ENCODE measurements around the gene TBPL2. TPM values are rescaled to one million over a fixed set of nuclear protein-coding genes. Genes with fewer than 3 reads are reported as not detected.

TBPL2 gene
- total and polyA plus RNA-seq, 2 experiments from 2014 or later: 0.23 to 0.27 TPM

DNA sequence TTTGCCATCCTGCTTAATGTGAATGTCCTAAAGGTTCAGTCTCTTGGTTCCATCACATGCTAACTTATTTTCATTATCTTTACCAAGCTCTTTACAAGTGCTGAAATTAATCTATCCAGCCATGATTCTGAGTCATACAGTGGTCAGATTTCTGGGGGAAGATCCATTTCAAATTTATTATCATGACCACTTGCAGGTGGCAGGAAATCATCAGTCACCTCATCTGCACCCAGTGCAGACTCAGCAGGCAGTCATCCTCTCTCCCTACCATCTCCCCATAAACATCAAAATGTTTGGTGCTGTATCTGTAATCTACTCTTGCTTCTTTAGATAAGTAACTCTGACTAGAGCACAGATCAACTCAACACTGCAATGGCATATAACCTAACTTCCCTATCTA lies 52.3 kb downstream of the TBPL2 start:
- H2AFZ ChIP-seq: no peak overlapping the region
- H3K4me1 ChIP-seq (ENCODE audit: insufficient read depth): no peaks in the 10 kb centered on the region
- H3K4me2 ChIP-seq: no peak overlapping the region
- no peak for DNase-seq (ENCODE audit: low spot score)
- no peaks in the 10 kb centered on the region for H3K9me2 ChIP-seq (replicated peaks; ENCODE audit: insufficient read depth)
- no peaks in the 10 kb centered on the region for H3K27me3 ChIP-seq
- no peak overlapping the region for H3K4me3 ChIP-seq
- no peaks in the 10 kb centered on the region for H4K20me1 ChIP-seq (ENCODE audit: insufficient read depth, poor library complexity, severe bottlenecking)
- H3K27ac ChIP-seq: peak overlapping the region; percentile 69
- H3K36me3 ChIP-seq (replicated peaks; ENCODE audit: insufficient read depth, low read depth): no peaks in the 10 kb centered on the region
- no peaks in the 10 kb centered on the region for H3K79me2 ChIP-seq
- no peak for TF ChIP-seq EZH2 (IDR thresholded peaks at IDR 0.05; ENCODE audit: borderline replicate concordance)
- no peak for TF ChIP-seq CTCF (IDR thresholded peaks at IDR 0.05; ENCODE audit: poor library complexity)
- no peak for TF ChIP-seq EZH2phosphoT487 (IDR thresholded peaks at IDR 0.05; ENCODE audit: low read depth, severe bottlenecking, unreplicated experiment)
- H3K9me3 ChIP-seq (ENCODE audit: low read depth): no peaks in the 10 kb centered on the region

DNA sequence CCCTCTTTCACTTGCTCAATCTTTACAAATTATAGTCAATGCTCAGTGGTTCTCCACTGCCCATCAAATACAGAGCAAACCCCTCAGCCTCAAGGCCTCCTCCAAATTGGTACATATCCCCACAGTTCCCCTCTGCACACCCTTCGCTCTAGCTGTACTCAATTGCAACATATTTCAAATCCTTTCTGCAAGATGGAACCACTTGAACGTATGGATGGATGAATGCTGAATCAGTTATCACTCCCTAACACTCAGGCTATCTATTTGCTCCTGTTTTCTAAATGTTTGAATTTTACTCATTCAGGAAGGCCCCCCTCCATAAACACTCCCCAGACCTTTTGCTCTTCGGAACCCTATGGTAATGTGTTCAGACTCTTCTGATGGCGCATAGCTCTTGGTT lies 53.3 kb downstream of the TBPL2 start:
- H3K27ac ChIP-seq: peak overlapping the region; percentile 93
- H3K9me2 ChIP-seq (replicated peaks; ENCODE audit: insufficient read depth): no peaks in the 10 kb centered on the region
- no peaks in the 10 kb centered on the region for H3K4me1 ChIP-seq (ENCODE audit: insufficient read depth)
- no peak overlapping the region for H2AFZ ChIP-seq
- H3K9me3 ChIP-seq (ENCODE audit: low read depth): no peaks in the 10 kb centered on the region
- DNase-seq (ENCODE audit: low spot score): no peak
- no peaks in the 10 kb centered on the region for H4K20me1 ChIP-seq (ENCODE audit: insufficient read depth, poor library complexity, severe bottlenecking)
- no peaks in the 10 kb centered on the region for H3K79me2 ChIP-seq
- H3K27me3 ChIP-seq: no peaks in the 10 kb centered on the region
- WGBS (ENCODE audit: low lambda C conversion rate, missing lambda C conversion rate): 98% methylated on average over 4 of the region's 4 CpGs
- no peak overlapping the region for H3K4me2 ChIP-seq
- TF ChIP-seq EZH2 (IDR thresholded peaks at IDR 0.05; ENCODE audit: borderline replicate concordance): no peak
- TF ChIP-seq CTCF (IDR thresholded peaks at IDR 0.05; ENCODE audit: poor library complexity): no peak
- TF ChIP-seq EZH2phosphoT487 (IDR thresholded peaks at IDR 0.05; ENCODE audit: low read depth, severe bottlenecking, unreplicated experiment): no peak
- H3K4me3 ChIP-seq: no peak overlapping the region
- H3K36me3 ChIP-seq (replicated peaks; ENCODE audit: insufficient read depth, low read depth): no peaks in the 10 kb centered on the region

DNA sequence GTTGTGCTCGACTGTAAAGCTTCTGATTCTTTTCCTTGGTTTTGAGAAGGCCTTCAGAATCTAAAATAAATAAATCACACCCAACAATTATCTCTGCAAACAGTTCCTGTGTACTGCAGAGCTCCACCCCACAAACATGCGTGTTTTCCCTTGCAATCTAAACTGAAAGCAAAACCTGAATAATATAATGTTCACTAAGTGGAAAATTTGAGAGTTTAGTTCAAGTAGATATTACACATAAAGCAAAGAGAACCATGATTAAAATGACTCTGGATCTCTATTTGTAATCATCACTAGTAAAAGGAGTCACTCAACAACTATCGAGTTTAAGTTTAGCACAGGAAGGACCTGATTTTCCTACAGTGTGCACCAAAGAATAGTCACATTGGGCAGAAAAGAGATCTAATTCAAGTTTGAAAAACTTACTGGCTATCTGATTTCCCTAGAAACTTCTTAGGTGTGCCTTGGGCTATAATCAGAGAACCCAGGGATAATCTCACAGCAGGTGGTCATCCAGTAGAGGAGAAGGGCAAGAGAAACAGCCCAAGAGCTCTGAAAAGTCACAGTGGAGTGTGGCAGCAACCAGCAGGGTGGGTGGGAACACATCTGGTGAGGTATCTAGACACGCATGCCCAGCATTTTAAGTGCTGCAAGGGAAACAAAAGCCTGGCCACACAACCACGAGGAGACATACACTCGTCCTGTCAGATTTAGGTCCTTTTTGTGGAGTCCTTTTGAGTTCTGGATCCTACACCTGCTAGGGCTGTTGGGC lies 54.2 kb downstream of the TBPL2 start:
- Histone ChIP-seq H3K9me2 (replicated peaks; ENCODE audit: insufficient read depth) (no peaks in the 10 kb centered on the region), H3K9me3 (ENCODE audit: low read depth) (no peaks in the 10 kb centered on the region), H3K4me2 (peak overlapping the region; percentile 61), H3K4me3 (no peak overlapping the region), H3K79me2 (no peaks in the 10 kb centered on the region), H3K27me3 (no peaks in the 10 kb centered on the region), H3K4me1 (ENCODE audit: insufficient read depth) (no peaks in the 10 kb centered on the region), H2AFZ (no peak overlapping the region), H3K36me3 (replicated peaks; ENCODE audit: insufficient read depth, low read depth) (no peaks in the 10 kb centered on the region), H4K20me1 (ENCODE audit: insufficient read depth, poor library complexity, severe bottlenecking) (no peaks in the 10 kb centered on the region), H3K27ac (peak overlapping the region; percentile 93)
- no peak for DNase-seq (ENCODE audit: low spot score)
- TF ChIP-seq CTCF (IDR thresholded peaks at IDR 0.05; ENCODE audit: poor library complexity): no peak
- no peak for TF ChIP-seq EZH2 (IDR thresholded peaks at IDR 0.05; ENCODE audit: borderline replicate concordance)
- no peak for TF ChIP-seq EZH2phosphoT487 (IDR thresholded peaks at IDR 0.05; ENCODE audit: low read depth, severe bottlenecking, unreplicated experiment)
- WGBS (ENCODE audit: low lambda C conversion rate, missing lambda C conversion rate): 85% methylated on average over 6 of the region's 6 CpGs
